COR-L47 (cell line): ENCODE data around the gene GET4.

ENCODE experiments used
- DNase-seq: peaks from one replicate; lab custom pipeline; 2025; lab: John Stamatoyannopoulos, UW

The GET4 gene

GRCh38 chr7:876077-876971, at the start of gene GET4:
Gene GET4, plus strand, starts transcription at chr7:876554. Its CDS starts 92 bp downstream, at chr7:876646.
- peak; percentile 93 for DNase-seq

- no peak for DNase-seq
Measured at GRCh38 chr7:828793-829561, 47.4 kb upstream of the GET4 start.

GRCh38 chr7:830069-830468, 46.3 kb upstream of the GET4 start:
- DNase-seq: no peak

GRCh38 chr7:831596-832166, 44.7 kb upstream of the GET4 start:
- no peak for DNase-seq

GRCh38 chr7:832167-832967, 44.0 kb upstream of the GET4 start, which contains the start of gene SUN1:
Gene SUN1, plus strand, starts transcription at chr7:832476. Its CDS starts 49 bp downstream, at chr7:832525.
- DNase-seq: no peak

GRCh38 chr7:832968-833424, 43.4 kb upstream of the GET4 start:
- DNase-seq: no peak

GRCh38 chr7:833601-834258, 42.6 kb upstream of the GET4 start:
- no peak for DNase-seq

GRCh38 chr7:834277-834676, 42.1 kb upstream of the GET4 start:
- DNase-seq: no peak

- no peak for DNase-seq
Measured at GRCh38 chr7:835021-835420, 41.3 kb upstream of the GET4 start.

GRCh38 chr7:835485-836401, 40.6 kb upstream of the GET4 start:
- no peak for DNase-seq

GRCh38 chr7:836429-836828, 39.9 kb upstream of the GET4 start:
- no peak for DNase-seq

- no peak for DNase-seq
Measured at GRCh38 chr7:837001-837400, 39.4 kb upstream of the GET4 start.

GRCh38 chr7:840001-840600, 36.3 kb upstream of the GET4 start:
- DNase-seq: no peak

- DNase-seq: no peak
Measured at GRCh38 chr7:841943-842342, 34.4 kb upstream of the GET4 start.

GRCh38 chr7:842431-843031, 33.8 kb upstream of the GET4 start:
- no peak for DNase-seq

GRCh38 chr7:843230-843629, 33.1 kb upstream of the GET4 start:
- no peak for DNase-seq

- DNase-seq: no peak
Measured at GRCh38 chr7:844043-844442, 32.3 kb upstream of the GET4 start.

- DNase-seq: no peak
Measured at GRCh38 chr7:844514-844913, 31.8 kb upstream of the GET4 start.

- DNase-seq: no peak
Measured at GRCh38 chr7:845091-845490, 31.3 kb upstream of the GET4 start.
